ENCODE data around the gene PGAM2. TPM values are rescaled to one million over a fixed set of nuclear protein-coding genes. Genes with fewer than 3 reads are reported as not detected.
A peak's percentile ranks its signal among the peaks of the same experiment; 100 is the strongest.

The PGAM2 gene
- total and polyA plus RNA-seq, 2 of the 13 experiments (the other 11 are each of a cell fraction or from before 2014, with no cell fraction given): 0.22 TPM; not detected in 1

DNA sequence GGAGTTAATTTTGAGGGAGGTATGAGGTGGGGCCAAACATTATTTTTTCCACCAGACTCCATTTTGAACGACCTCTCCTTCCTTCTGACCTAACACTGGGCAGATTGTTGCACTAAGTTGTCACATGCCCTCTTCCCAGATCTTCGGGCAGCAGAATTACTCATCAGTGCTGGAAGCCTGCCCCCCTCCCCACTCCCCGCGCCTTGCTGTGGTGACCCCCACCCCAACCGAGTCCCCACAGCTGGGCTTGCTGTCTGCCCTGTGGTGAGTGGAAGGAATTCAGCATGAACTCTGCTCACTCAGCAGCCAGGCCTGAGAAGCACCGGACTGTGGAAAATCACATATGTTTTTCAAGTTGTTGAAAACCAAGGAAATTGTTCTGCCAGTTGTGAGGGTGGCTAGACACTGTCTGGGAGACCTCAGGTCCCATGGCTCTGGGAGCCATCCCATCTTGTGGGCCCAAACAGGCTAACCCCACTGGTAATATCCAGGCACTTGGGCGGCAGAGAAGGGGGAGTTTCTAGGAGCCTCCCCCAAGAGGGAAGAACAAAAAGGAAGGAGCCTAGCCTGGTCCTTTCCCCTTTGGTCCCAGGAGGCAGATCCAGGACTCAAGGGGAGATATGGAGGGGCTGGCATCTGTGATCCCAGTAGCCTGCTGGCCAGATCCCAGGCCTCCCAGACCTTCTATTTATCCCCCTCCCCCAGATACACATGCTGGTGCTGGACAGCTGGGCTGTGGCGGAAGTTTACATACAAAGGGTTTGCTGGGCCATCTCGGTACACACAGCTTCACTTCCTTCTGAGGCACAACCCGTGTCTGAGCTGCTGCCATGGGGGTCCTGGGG, 35.3 kb upstream of the PGAM2 start (continued):
- TF ChIP-seq, protein P1, sequence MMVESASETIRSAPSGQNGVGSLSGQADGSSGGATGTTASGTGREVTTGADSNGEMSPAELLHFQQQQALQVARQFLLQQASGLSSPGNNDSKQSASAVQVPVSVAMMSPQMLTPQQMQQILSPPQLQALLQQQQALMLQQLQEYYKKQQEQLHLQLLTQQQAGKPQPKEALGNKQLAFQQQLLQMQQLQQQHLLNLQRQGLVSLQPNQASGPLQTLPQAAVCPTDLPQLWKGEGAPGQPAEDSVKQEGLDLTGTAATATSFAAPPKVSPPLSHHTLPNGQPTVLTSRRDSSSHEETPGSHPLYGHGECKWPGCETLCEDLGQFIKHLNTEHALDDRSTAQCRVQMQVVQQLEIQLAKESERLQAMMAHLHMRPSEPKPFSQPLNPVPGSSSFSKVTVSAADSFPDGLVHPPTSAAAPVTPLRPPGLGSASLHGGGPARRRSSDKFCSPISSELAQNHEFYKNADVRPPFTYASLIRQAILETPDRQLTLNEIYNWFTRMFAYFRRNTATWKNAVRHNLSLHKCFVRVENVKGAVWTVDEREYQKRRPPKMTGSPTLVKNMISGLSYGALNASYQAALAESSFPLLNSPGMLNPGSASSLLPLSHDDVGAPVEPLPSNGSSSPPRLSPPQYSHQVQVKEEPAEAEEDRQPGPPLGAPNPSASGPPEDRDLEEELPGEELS (CRISPR knock-in tag; IDR thresholded peaks at IDR 0.05): peak; percentile 10; the same call in 1 of the 2 replicates
- TF ChIP-seq AHR (CRISPR knock-in tag; IDR thresholded peaks at IDR 0.05) (0 out of 2 replicates have a peak, but pooled peaks have one; percentile 9), NFRKB (IDR thresholded peaks at IDR 0.05) (no peak), NR2C2 (CRISPR knock-in tag; IDR thresholded peaks at IDR 0.05; ENCODE audit: borderline replicate concordance) (no peak), HMGXB3 (CRISPR knock-in tag; IDR thresholded peaks at IDR 0.05; ENCODE audit: borderline replicate concordance) (peak; percentile 37; the same call in 1 of the 2 replicates), ETV5 (CRISPR knock-in tag; IDR thresholded peaks at IDR 0.05; ENCODE audit: borderline replicate concordance) (peak; percentile 63; the same call in 1 of the 2 replicates), PATZ1 (CRISPR knock-in tag; IDR thresholded peaks at IDR 0.05) (peak; percentile 50; the same call in 1 of the 2 replicates), PRPF4 (IDR thresholded peaks at IDR 0.05; ENCODE audit: low read depth, low read length, poor library complexity, severe bottlenecking) (no peak), SAP130 (CRISPR knock-in tag; IDR thresholded peaks at IDR 0.05; ENCODE audit: low read depth) (peak; percentile 66)
- TF ChIP-seq, protein P2, sequence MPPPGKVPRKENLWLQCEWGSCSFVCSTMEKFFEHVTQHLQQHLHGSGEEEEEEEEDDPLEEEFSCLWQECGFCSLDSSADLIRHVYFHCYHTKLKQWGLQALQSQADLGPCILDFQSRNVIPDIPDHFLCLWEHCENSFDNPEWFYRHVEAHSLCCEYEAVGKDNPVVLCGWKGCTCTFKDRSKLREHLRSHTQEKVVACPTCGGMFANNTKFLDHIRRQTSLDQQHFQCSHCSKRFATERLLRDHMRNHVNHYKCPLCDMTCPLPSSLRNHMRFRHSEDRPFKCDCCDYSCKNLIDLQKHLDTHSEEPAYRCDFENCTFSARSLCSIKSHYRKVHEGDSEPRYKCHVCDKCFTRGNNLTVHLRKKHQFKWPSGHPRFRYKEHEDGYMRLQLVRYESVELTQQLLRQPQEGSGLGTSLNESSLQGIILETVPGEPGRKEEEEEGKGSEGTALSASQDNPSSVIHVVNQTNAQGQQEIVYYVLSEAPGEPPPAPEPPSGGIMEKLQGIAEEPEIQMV (CRISPR knock-in tag; IDR thresholded peaks at IDR 0.05; ENCODE audit: low read depth): no peak
- TF ChIP-seq, protein P3, sequence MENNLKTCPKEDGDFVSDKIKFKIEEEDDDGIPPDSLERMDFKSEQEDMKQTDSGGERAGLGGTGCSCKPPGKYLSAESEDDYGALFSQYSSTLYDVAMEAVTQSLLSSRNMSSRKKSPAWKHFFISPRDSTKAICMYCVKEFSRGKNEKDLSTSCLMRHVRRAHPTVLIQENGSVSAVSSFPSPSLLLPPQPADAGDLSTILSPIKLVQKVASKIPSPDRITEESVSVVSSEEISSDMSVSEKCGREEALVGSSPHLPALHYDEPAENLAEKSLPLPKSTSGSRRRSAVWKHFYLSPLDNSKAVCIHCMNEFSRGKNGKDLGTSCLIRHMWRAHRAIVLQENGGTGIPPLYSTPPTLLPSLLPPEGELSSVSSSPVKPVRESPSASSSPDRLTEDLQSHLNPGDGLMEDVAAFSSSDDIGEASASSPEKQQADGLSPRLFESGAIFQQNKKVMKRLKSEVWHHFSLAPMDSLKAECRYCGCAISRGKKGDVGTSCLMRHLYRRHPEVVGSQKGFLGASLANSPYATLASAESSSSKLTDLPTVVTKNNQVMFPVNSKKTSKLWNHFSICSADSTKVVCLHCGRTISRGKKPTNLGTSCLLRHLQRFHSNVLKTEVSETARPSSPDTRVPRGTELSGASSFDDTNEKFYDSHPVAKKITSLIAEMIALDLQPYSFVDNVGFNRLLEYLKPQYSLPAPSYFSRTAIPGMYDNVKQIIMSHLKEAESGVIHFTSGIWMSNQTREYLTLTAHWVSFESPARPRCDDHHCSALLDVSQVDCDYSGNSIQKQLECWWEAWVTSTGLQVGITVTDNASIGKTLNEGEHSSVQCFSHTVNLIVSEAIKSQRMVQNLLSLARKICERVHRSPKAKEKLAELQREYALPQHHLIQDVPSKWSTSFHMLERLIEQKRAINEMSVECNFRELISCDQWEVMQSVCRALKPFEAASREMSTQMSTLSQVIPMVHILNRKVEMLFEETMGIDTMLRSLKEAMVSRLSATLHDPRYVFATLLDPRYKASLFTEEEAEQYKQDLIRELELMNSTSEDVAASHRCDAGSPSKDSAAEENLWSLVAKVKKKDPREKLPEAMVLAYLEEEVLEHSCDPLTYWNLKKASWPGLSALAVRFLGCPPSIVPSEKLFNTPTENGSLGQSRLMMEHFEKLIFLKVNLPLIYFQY (CRISPR knock-in tag; IDR thresholded peaks at IDR 0.05; ENCODE audit: borderline replicate concordance): peak; percentile 52; the same call in 1 of the 2 replicates
- TF ChIP-seq, protein P4, sequence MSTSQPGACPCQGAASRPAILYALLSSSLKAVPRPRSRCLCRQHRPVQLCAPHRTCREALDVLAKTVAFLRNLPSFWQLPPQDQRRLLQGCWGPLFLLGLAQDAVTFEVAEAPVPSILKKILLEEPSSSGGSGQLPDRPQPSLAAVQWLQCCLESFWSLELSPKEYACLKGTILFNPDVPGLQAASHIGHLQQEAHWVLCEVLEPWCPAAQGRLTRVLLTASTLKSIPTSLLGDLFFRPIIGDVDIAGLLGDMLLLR (CRISPR knock-in tag; IDR thresholded peaks at IDR 0.05): 0 out of 2 replicates have a peak, but pooled peaks have one; percentile 36

Data from HepG2 (cell line).